Measurements from ENCODE around the gene CNGA3.

Gene CNGA3

GRCh38 chr2:98308068-98308467 is 38.2 kb upstream of the CNGA3 start:
- TF ChIP-seq CTCF (IDR thresholded peaks at IDR 0.05), result no peak

- no peak for TF ChIP-seq CTCF (IDR thresholded peaks at IDR 0.05)
Observed at GRCh38 chr2:98308532-98308931, 37.7 kb upstream of the CNGA3 start.

GRCh38 chr2:98309580-98309979 is 36.7 kb upstream of the CNGA3 start:
- TF ChIP-seq CTCF (IDR thresholded peaks at IDR 0.05), result no peak

- no peak for TF ChIP-seq CTCF (IDR thresholded peaks at IDR 0.05)
Observed at GRCh38 chr2:98310010-98310409, 36.2 kb upstream of the CNGA3 start.

GRCh38 chr2:98311090-98311489 is 35.2 kb upstream of the CNGA3 start:
- TF ChIP-seq CTCF (IDR thresholded peaks at IDR 0.05), result no peak

- TF ChIP-seq CTCF (IDR thresholded peaks at IDR 0.05), result no peak
Observed at GRCh38 chr2:98311771-98312545, 34.3 kb upstream of the CNGA3 start.

GRCh38 chr2:98313492-98314250 is 32.6 kb upstream of the CNGA3 start:
- TF ChIP-seq CTCF (IDR thresholded peaks at IDR 0.05), result no peak

Data from LNCAP (cell line).